Activated CD4-positive, alpha-beta T cell treated with anti-CD3 and anti-CD28 coated beads, Interleukin-2, amount 50 U/mL, for 48 hours (primary cell): ENCODE data around the gene ROPN1.
A peak's percentile ranks its signal among the peaks of the same experiment; 100 is the strongest.
"Not testable (repeated sequence)": the region's sequence is repeated elsewhere in the genome, so short reads cannot be mapped to it uniquely, and the experiment has no call there.

Source experiments
- DNase-seq, 2 experiments: peaks; one replicate each; pipeline ENCODE4 v3.0.0-alpha.2; 2020

ROPN1 gene

DNA sequence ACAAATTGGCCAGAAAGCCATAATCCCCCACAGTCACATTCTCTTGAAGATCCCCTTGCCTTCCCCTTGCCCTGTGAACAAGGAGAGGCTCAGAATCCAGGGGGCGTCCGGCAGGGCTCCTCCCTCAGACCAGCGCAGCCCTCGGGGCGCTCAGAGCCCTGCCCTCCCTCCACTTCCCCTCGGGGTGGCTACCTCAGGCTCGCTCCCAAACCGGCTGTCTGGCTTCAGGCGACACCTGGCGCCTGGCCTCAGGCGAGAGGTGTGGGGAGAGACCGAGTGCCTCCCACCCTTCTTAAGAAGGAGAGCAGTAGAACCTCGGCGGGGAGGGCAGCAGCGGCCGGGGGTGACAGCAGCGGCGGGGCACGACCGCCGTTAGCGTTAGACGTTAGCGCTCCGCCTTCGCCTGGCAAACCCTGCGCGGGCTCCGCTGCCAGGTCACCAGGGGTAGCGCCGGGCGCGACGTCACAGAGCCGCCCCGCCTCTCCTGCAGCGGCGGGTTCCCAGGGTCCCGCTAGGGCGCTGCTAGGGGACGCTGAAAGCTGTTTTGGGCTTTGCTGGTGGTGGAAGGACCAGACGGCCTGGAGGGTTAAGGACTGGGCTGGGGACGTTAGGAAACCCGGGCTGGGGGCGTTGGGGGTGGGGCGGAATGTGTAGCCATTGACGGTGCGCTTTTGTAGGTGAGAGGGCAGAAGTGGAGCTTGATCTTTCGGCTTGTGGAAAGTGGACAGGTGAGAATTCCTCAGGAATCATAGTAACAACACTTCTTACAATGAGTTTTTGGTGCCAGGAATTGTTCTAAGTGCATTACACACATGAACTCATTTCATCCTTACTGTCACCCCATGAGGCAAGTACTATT is at the start of gene ROPN1:
Gene ROPN1 (minus strand): TSS at position 395 of the 859 bp plus-strand sequence. CDS start 11,643 bp downstream, outside the sequence.
- not testable (repeated sequence) for DNase-seq

DNA sequence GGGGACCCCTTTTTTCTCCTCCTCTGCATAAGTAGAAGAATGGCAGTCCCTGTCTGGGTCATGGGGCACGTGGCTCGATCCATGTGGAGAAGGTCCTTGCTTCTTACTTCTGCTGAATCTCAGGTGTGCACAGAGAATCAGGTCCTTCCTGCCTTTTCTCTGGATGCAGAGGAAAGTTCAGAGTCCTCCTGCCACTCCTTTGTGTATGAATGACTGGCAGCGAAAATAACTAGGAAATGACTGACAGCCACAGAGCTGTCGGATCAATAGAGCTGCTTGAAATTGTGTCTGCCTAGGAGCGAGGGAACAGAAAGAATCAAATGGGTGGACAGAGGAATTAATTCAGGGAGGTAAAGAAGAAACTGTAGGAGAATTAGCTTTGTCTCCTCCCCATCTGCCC is 49.6 kb upstream of the ROPN1 start:
- DNase-seq, result no peak

DNA sequence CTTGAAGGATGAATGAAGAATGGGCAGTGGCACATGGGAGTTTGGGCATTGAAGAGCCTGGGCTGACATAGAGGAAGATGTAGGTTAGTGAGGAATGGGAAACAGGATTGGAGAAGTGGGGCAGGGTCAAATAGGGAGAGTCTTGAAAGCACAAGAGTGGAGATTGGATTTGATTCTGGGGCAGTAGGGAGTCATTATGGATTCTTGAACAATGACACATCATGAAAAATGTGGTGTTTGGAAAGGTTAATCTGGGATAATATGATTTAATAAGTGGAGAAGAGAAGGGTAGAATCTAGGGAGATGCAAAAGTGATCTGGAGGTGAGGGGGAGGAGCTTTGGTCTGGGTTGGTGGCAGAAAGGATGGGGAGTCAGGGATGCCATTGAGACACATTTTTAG is 45.4 kb upstream of the ROPN1 start:
- DNase-seq, result no peak

DNA sequence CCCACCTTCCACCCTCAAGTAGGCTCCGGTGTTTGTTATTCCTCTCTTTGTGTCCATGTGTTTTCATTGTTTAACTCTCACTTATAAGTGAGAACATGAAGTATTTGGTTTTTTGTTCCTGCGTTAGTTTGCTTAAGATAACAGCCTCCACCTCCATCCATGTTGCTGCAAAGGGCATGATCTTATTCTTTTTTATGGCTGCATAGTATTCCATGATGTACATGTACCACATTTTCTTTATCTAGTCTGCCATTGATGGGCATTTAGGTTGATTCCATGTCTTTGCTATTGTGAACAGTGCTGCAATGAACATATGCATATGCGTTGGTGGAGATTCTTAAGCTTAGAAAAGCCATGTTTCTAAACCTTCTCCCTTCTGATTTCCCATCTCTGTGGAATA is 44.3 kb upstream of the ROPN1 start:
- DNase-seq, result not testable (repeated sequence)

DNA sequence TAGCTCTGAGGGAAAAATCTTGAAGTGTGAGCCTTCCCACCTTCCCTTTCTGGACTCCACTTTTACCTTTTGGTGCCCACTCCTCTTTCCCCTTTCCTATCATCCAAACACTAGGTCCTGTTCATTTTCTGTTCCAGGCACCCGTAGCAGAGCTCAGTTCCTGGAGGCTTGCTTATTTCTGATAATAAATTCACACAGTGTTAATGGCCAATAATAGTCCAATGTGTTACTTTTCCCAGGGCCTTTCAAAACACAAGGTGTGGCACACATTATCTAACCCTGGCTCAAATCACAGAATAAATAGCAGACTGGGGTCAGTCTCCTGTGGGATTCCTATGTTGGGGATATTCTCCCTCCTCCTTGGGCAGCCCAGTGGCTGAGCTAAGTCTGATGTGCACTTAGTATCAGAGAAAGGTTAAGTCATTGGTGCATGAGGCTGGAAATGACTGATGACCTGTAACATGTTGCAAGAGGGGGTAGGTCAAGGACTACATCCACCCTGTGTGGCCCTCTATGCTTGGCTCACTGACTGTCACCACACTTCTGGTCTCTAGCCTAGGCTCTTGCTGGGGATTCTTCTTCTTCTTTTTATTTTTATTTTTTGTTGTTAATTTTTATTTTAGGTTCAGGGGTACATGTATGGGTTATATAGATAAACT is 43.7 kb upstream of the ROPN1 start:
- DNase-seq, result no peak

DNA sequence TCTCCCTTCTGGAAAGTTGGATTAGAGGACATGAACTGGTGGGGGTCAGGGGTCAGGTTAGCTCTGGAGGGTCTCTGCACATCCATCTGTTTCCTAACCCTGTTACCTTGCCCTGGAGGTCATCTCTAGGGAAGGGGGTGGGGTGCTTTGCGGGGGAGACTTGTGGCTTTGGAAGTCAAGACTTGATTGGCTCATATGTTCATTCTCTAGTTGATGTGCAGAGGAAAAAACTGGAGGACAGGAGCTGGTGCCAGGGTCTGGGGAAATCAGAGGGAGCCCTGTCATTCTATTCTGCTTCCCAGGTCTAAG is 42.9 kb upstream of the ROPN1 start:
- no peak for DNase-seq

DNA sequence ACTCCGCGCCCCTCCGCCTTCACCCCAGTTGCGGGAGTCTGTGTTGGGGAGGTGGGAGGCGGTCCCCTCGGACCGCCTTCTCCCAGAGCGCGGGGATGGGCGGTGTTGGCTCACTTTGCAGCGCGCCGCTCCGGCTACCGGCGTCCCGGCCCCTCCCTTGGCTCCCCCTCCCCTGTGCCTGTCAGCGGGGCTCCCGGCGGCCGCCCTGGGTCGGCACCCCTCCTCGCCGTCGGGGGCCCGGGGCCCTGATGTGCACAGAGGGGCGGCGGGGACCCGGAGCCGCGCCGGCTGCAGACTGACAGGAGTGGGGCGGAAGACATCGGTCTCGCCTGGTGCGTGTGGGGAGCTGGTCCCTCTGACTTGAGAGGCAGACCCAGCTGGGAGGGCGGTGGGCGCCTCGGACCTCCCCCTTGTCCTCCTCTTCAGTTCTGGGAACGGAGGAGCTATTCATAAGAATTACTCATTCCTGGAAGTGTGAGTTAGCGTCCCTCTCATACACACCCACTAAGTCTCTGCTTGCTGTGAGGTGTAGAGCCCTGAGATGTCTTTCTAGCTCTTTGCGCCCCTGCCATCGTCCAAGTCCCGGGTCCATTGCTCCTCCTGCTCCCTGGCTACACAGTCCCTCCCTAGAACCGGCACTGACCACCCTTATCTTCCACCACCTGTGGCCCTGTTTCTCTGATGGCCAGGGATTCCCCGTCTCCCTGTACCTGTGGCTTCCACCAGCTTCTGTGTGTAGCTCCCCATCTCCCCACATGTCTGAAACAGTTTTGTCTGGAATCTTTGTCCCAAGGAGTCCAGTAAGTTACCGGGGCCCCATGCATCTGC is 42.3 kb upstream of the ROPN1 start:
- peak; percentile 8 to 26 for DNase-seq

DNA sequence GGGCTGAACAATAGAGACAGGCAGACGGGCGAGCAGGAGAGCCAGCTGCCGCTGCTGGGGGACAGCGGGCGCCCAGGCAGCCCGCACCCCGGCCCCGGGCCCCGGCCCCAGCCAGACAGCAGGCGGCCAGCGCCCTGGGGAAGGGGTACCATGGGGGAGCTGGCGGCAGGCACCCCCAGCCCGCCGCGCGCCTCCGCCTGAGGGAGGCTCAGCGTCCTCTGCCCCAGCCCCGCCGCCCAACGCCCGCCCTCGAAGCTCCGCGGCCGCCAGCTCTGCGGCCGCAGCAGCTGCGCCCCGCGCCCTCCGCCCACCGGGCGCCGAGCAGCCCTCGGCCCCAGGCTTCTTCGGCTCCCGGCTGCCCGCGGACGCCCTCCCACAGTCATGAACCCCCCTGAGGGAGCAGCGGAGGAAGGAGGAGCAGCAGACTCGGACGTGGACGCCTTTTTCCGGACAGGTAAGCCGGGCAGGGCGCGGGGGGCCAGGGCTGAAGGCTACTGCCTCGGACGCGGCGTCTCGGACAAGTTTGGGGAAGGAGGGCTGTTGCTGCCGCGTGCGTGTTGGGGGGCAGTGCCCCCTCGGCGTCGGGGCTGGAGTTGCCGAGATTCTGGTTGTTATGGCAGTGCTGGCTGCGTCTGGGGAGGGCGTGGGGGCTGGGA is 41.6 kb upstream of the ROPN1 start, which contains the start of gene KALRN:
Gene KALRN (plus strand): TSS at position 10 of the 656 bp plus-strand sequence.
- peak in 1 of 2 experiments; percentile 4 for DNase-seq

DNA sequence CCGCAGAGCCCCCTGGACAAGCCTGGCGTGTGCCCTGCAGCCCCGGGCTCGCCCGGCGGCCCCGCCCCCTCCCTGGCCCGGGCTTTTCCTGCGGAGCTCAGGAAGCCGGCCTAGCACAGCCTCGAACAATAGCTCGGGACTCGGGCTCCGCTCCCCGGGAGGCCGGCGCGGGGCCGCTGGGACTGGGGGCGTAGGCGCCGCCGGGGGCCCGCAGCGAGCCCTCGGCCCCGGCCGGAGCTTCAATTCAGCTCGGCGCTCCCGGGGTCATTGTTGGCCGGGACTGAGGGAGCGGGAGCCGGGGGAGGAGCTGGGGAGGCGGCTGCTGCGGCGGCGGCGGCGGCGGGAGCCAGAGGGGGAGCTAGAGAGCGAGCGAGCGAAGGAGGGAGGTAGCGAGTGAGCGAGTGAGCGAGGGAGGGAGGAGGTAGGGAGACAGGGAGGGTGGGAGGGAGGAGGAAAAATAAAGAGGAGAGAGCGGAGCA is 41.0 kb upstream of the ROPN1 start:
- DNase-seq, result peak; percentile 76 to 82

DNA sequence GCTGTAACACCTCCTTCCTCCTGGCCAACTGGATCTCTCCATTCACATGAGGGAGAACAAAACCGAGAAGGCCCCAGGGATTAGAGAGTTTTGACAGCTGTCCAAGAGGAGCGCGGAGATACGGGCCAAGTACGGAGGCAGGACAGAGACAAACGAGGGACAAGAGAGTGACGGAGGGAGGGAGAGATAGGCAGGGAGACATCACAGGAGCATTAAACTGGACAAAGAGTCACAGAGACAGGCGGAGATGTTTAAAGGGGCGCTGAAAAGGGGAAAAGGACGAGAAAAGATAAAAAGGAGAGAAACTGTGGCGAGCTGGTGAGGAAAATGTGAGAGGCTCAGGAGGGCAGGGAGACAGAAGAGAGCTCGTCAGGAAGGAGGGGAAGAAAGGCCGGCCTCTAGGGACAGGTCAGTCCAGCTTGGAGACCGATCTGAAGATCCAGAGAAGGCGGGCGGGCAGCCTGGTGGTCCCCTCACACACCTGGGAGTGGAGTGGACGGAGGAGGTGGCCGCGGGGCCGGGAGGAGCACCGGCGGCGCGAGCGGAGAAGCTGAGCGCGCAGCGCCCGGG is 40.5 kb upstream of the ROPN1 start:
- no peak for DNase-seq

DNA sequence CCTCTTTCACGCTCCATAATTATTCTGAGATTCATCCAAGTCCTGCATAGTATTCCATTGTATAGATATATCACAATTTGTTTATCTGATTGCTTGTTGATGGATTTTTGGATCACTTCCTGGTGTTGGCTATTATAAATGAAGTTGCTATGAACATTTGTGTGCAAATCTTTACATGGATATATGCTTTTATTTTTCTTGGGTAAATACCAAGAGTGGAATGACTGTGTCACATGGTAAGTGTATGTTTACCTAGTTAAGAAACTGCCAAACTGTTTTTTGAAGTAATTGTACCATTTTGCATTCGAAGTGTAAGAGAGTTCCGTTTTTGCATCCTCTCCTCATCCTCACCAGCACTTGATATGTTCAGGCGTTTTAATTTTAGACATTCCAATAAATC is 34.6 kb upstream of the ROPN1 start:
- no peak for DNase-seq

DNA sequence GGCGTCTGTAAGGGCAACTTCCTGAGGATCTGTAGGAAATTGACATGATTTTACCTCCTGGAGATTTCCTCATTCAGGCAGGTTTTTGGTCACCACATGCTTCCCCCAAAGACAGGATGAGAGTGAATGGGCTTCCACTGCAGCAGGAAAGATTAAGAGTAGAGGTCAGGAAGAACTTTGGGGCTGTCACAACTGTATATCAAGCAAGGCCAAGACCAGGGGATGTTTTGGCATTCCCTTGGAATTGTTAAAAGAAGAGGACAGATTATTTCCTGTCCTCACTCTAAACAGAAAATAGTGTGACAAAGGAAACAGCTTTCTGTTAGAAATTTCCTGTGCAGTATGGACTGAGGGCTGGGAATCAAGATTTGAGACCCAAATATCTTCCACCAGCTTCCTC is 31.6 kb upstream of the ROPN1 start:
- DNase-seq, result not testable (repeated sequence)

DNA sequence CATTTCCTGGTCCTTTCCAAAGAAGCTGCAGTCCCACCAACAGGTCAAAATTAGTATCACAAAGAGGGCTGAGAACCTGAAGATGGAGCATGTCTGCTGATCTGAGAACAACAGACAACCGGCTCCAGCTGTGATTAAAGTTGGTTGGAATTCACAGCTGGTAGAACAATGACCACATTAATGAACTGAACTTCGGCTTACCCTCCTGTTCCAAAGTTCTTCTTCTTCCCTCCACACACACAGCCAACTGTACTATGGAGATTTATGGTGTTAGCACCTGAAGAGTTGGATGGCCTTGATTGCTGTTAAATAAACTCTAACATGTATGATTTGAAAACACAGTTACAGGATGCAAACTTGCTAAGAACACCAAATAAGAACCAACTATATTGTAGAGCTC is 27.4 kb upstream of the ROPN1 start:
- DNase-seq, result no peak

DNA sequence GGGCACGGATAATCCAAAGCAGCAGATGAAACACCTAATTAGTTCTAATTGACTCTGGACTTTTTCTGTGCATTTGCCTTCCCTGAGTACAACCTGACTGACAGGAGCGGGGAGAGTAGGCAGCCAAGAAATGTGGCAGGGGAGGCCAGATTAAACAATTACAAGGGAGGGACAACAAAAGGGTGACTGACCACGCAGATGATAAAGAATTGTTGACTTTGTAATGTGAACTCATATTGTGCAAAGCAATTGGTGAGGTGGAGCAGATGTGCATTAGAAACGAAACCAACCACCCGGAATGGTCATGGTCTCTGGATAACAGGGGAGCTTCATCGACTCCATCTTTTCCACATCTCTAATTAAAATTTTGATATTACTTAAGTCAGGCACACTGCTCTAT is 25.6 kb upstream of the ROPN1 start:
- DNase-seq, result not testable (repeated sequence)

DNA sequence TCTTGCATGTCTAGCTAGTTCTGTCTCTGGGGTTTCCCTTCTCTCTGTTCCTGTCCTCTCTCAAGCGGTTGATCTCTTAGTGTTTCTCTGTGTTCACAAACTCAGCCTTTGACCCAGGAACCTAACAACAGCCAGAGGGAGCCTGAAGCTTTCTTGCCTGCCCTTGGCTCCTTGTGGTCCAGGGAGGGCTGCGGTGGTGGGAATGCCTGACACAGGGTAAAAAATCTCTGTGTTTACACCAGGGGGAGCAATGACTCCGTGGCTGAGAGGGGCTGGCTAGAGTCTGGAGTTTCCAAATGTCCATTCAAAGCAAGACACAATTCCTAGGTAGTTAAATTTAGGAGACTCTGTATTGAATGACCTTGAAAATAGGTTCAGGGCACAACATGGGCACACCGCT is 24.6 kb upstream of the ROPN1 start:
- DNase-seq, result not testable (repeated sequence)

DNA sequence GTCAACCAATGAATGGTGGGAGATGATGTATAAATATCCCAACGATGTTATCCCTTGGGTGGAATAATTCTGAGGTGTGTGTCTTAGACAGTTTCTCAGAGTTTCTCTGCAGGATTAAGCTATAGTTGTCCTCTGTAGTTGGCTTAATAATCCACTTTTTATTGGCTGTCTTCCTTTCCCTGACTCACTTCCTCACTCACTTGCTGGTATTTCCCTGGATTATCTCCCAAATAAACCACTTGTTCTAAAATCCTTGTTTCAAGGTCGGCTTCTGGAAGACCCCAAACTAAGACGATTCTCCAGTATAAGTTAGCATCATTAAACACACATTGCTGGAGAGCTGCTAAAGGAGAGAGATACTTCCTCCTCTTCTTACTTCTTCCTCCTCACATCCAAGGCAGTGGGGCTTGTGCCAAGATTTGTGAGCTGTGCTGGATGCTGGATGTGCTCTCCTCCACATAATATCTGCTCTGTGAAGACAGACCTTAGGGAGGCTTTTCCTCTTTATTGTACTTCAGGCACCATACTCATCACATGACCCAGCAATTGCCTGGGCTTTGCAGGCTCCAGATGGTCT is 22.5 kb upstream of the ROPN1 start:
- no peak for DNase-seq

DNA sequence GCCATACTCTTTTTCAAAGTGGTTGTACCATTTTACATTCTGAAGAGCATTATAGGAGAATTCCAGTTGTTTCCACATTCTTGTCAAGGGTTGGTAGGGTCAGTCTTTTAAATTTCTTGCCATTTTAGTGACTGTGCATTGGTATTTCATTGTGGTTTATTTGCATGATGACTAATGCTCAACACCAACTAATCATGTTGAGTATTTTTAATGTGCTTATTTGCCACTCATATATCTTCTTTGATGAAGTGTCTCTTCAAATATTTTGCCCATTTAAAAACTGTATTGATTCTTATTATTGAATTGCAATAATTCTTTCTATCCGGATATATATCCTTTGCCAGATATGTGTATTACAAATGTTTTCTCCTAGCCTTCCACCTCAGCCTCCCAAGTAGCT is 16.4 kb upstream of the ROPN1 start:
- not testable (repeated sequence) for DNase-seq

DNA sequence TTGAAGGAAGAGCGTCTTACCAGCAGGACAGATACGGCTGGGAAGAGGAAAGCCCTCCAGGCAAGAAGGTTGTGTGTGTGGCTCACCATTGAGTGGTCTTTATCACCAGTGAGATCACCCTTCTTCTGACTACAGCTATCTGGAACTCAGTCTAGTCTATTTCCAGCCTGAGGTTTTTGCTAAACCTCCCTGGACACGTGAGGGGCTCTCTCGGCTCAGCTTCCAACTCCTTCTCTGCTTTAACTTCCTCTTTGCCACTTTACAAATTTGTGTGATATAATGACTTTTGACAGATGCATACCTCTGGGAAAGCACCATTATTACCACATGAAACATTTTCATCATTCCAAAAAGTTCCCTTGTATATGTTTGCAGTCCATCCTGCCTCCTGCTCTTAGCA is 15.3 kb upstream of the ROPN1 start:
- DNase-seq, result no peak

DNA sequence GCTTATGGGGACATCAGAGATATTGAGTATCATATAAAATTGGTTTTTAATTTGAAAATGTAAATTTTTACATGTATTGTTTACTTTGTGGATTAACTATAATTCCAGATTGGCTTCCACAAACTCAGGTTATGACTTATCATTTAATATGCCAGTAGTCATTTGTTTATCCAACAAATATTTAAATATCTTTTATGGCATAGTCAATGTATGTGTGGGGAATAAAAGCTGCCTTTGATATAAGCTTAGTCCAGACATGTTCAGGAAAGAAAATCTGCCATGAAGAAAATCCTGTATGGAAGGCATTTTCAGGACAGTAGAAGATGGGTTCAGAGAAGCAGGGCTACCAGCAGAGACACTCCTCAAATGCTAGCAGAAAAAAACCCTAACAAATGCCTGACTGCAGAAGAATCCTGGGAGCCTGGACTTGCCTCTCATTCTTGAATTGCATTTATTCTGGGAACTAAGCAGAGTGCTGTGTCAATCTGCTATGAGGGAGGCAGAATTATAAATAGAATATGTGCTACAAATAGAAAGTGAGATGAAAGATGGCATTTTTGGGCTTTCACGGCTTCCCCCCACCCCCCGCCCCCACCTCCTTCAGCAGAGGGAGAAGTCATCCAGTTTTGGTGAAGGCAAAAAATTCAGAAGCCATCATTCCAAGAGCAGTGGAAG is 10.6 kb upstream of the ROPN1 start:
- not testable (repeated sequence) for DNase-seq

DNA sequence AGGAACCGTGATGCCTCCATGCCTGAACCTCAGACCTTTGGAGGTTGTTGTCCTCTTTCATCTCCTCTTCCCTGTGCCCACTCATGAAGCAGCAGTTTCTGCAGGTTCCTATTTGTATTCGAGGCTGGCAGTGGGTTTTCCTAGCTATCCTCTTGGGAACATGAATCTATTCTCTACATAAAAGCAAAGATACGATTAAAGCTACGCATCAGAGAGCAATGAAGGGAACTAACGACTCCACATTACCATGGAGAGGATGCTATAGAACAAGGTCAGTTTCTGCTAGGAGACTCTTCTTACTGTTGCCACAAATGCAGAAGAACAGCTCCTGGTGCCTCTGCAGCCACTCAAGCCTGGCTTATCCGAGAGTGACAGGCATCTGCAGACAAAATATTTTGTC is 9.4 kb upstream of the ROPN1 start:
- DNase-seq, result not testable (repeated sequence)

DNA sequence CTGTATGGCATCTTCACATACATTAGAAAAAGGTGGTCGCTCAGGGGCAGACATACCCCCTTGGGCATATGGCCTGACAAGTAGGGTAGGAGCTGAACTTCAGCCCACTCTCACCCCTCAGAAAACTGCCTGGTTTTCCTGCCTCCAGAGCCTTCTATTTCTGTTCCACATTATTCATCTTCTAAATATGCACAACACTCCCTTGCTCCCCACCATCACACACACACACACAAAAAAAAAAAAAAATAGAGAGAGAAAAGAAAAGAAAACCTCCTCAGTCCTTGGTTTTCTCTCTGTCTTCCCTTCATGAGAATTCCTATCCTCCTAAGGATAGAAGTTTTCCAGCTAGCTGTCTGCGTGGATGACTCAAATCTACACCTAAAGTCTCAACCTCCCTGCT is 5.6 kb upstream of the ROPN1 start:
- DNase-seq, result no peak
